ENCODE results near the gene DVL2.

Gene DVL2

DNA sequence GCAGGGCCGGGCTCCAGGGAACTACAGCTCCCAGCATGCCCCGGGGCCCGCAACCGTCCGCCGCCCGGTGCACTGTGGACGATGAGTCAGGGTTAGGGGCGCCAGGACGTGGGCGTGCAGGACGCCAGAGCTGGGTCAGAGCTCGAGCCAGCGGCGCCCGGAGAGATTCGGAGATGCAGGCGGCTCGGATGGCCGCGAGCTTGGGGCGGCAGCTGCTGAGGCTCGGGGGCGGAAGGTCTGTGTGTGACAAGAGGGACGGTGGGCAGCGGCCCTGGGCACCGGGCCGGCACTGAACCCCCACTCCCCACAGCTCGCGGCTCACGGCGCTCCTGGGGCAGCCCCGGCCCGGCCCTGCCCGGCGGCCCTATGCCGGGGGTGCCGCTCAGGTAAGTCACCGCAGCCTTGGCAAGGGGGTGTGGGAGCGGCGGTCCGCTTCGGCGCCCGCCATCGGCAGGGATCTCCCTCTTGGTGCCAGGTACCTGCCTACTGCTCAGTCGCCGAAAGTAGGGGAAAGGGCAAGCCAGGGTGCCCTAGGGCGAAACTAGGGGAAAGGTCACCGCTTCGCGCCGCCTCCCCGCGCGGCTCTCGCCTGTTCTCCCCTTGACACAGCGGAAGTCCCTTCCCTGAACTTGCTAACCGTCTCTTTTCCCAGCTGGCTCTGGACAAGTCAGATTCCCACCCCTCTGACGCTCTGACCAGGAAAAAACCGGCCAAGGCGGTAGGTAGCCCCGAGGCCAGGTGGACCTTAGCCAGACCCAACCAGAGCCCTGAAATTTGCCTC is 14.3 kb downstream of the DVL2 start, which contains the start of the genes ACADVL and DLG4:
Gene ACADVL, plus strand, starts transcription at position 127 of the 781 bp plus-strand sequence. Its CDS starts 47 bp downstream, at position 174.
Gene DLG4, minus strand, starts transcription at position 25 of the 781 bp plus-strand sequence.
- peak; percentile 71 to 80 (median 74) for DNase-seq (ENCODE audit: low read depth in 2 of 3, low spot score in 1 of 3)

DNA sequence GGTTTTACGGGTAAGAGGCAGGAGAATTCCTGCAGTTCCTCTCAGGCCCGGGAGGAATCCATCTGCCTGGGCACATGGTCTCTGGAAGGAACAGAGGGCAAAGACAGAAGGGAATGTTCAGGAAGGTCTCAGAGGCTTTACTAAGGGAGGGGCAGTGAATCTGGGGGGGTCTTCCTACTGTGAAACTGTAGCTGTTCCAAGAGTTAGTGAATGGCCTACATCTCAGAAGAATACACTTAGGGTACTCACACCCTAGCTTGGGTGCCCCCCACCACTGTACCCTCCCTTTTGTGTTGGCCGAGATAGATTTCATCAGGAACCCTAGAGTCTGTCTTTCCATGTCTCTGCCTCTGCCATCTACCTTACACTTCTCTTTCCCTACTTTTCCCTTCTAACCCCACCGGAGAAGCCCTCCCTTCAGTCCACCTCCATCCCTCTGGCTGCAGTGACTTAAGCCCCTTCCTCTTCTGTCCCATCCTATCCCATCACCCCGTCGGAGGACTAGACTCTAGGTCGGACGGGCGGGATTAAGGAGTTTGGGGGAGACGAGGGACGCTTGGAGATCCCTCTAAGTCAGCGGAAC is 15.0 kb downstream of the DVL2 start:
- no peak for DNase-seq (ENCODE audit: low read depth in 2 of 3, low spot score in 1 of 3)

DNA sequence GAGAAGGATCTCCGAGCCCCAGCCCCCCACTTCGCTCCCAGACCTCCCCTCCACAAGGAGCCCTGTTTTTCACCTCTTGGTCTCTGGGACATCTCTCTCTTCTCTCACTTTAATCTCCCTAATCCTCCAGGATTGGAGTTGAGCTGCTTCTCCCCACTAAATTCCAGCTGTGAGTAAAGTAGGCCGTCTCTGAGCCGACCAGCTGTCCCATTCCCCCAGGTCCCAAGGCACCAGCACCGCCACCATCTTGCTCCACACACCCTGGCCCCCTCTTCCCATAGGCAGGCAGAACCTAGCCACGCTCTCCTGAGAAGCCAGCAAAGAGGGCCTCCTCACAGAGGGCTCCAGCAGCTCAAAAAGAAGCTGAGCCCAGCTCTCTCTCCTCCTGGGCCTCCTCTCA is 15.6 kb downstream of the DVL2 start:
- DNase-seq (ENCODE audit: low read depth in 2 of 3, low spot score in 1 of 3): no peak

DNA sequence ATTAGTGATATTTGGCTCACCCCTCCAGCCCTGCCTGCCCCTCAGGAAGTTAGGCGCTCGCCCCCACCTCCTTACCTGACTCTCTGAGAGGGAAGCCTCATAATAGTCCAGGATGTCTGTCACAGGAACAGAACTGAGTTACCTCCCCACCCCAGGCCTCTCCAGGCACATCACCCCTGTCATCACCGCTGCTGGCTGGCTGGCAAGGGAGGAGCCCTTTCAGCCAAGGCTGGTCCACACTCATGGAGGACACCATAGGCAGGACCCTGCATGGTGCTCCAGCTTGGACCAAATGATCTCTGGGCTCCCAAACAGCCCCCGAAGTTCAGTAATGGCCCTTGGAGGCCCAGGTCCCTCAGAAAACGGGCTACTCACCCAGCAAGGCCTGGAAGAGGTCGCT is 16.2 kb downstream of the DVL2 start:
- no peak for DNase-seq (ENCODE audit: low read depth in 2 of 3, low spot score in 1 of 3)

DNA sequence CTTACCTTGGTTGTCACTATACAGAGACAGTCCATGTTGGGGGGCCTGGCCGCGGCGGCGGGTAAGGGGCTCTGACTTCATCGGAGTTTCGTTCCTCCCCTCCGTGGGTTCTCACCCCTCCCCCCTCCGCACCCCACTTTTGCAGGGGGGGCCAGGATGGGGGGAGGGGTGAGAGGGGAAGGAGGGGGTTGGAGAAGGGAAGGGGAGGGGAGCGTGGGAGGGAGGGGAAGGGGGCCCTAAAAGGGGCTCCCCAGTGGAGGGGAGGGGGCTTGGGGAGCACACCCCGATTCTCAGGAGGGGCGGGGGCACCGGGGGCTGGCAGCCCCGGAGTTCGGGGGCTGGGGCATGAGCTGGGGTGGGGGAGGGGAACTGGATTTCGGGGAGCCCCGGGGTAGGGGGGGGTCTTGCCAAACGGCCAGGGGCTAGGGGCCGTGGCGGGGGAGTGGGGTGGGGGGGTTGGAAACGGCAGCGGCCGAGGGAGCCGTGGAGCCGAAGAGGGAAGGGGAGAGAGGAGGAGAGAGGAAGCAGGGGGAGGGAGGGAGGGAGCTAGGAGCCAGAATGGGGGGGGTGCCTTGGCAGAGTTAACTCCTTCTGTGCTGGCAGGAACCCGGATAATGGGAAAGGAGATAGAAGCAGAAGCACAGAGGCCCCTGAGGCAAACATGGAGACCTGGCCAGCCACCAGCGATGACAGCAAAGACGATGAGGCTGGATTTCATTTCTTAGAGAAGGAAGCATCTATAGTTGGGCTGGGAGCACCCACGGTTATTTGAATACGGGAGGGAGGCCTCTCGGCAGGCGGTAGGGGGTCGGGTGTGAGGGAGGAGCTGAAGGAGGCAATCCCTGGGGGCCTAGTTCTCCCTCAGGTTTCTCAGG is 17.0 kb downstream of the DVL2 start:
- DNase-seq (ENCODE audit: low read depth in 2 of 3, low spot score in 1 of 3): no peak

DNA sequence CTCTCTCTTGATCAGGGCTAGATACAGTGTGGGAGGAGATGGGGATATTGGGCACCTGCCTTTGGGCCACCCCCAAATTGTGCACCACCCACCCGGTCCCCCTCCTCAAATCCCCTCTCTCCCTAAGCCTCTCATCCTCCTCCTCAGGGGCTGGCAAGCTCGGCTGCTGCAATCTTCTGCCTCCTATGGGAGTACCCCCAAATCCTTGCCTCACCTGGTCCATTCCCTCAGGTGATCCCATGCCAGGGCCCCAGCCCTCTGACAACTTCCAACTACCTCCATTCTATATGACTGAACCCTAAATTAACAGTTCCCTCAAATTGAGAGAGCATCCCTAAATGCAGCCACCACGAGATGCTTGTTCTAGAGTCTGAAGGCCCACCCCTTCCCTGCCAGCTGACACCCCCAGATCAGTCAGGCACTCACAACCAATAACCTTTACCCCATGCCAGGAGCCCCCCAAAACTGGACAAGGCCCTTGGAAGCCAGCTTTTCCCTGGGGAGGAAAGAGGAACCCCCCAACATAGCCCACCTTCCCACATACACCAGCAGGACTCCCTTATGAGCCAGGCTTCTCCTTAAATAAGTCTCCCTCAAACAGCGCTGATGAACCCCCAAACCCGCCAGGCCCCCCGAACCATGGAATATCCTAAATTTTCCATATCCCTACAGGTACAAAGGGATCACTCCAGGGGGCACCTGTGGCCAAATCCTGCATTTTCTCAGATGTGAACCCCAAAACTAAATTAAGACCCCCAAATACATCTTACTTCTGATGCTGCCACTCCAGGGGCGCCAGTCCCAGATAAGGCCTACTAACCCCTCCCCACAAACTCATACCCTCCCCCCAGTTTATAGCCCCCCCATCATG is 17.8 kb downstream of the DVL2 start:
- no peak for DNase-seq (ENCODE audit: low read depth in 2 of 3, low spot score in 1 of 3)

DNA sequence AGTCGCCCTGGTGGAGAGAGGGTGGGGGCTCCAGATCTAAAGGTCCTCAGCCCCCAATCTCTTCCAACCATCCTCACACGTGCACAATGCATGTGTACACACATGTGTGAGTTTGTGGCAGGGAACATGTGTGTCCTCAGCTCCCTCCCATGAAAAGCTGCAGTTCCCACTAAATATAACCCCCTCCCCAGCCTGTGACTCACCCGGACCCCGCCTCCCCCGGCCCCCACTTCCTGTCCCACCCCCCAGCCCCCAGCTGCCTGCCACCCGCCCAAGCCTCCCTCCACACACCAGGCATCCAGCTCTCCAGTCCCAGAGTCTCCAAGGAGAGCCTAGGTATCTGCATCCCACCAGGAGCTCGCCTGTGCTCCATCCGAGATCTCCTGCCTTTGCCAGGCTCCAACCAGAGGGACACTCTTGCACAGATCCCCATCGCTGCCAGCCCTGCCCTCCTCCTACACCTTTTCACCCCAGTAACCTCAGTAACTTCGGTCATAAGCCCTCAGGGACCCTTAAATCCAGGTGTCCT is 18.6 kb downstream of the DVL2 start:
- DNase-seq (ENCODE audit: low read depth in 2 of 3, low spot score in 1 of 3): no peak

DNA sequence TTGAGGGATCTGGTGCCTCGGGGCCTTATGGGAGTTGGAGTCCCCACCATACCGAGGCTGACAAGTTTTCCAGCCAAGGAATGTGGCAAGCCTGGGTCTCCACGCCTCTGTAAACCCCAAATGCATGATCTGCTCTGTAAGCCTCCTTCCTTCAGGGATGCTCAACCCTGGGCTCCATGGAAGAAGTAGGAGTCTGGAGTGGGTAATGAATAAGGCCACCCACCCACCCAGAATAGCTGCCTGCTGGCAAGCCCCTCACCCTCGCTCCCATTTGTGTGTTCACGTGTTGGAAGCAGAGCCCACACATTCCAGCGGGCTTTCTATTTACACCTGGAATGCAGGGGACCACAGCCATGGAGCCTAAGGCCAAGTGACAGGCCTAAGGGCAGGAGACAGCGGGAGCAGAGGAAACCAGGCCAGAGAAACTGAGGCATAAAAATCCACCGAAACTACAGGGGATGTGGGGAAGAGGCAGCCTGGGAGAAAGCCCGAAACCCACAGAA is 19.1 kb downstream of the DVL2 start:
- no peak for DNase-seq (ENCODE audit: low read depth in 2 of 3, low spot score in 1 of 3)

DNA sequence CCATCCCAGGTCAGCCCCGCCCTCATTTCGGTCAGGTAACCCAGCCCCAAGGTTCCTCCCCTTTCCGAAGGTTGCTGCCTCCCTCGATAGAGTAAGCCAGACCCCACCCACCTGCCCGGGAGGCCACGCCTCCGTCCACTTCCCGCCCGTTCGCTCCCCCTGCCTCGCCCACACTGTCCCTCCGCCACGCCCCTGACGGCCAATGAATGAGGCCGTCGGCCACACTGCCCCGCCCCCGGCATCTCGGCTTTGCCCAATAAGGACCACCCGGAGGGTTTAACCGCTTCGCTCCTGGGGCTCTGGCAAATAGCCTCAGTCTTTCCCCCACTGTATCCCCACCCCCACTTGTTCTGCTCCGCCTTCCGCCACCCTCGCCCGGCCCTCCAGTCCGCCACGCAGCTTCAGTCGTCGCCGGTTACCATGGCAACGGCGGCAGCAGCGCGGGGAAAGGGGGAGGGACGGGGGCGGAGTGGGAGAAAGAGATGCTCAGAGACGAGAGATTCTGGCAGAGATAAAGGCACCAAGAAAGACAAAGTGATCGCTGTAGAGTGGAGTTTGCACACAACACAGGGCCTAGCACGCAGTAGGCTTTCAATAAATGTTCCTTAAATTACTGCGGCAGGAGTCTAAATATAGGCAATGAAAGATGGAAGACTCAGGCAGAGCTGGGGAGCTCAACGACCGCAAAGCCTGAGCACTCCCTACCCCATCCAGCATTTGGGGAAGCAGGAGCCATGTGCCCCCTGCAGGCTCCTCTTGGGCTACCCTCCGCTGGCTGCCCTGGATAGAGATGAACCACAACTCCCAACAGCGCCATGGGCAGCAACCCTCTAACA is 19.8 kb downstream of the DVL2 start:
- peak; percentile 99 to 100 (median 100) for DNase-seq (ENCODE audit: low read depth in 2 of 3, low spot score in 1 of 3)

DNA sequence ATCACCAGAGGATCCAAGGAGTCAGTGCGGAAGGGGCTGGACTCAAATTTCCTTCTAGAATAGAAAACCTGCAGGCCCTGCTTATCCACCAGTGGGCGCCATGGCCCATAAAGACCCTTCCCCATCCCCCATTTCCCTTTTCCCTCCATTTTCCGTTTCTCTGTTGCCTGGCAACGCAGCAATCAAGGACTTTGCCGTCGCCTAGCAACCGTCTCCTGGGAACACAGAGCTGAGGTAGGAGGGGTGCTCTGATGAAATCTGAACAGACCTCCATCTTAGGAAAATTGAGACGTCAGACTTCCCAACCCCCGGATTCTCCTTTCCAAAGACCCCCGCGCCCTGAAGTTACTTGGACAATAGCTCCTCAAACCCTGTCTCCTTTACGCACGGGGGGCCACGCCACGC is 20.4 kb downstream of the DVL2 start:
- DNase-seq (ENCODE audit: low read depth in 2 of 3, low spot score in 1 of 3): peak in 2 of 3 donors; percentile 51 to 61

DNA sequence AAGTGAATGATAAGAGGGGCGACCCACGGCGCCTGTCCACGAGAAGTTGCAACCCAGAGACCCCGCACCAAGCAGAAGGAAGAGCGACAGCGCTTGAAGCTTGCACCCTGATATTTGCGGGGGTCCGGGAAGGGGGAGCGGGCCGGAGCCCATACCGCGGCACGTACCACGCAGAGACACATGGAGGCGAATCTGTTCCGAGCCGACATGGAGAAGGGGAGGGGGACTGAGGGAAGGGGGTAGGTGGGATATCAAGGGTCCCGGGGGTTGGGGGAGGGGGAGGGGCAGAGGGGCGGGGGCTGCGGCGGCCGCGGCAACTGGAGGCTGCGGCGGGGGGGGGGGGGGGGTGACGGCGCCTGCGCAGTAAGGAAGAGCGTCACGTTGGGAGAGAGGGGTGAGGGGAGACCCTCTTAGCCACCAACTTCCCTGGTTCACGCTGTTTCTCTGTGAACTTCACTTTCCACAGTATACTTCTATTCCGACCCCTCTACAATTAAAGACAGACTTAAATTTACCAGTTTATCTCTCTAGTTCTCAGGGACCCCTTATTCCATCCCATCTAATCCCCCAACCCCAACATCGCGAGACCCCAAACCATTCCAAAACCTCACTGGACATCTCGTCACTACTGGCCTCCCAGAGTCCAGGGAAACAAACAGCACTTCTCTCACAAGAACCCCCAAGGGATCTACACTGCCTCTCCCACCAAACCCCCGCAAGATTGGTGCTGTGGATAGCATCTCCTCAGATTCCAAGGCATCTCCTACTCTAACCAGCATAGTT is 22.6 kb downstream of the DVL2 start:
- DNase-seq (ENCODE audit: low read depth in 2 of 3, low spot score in 1 of 3): no peak

DNA sequence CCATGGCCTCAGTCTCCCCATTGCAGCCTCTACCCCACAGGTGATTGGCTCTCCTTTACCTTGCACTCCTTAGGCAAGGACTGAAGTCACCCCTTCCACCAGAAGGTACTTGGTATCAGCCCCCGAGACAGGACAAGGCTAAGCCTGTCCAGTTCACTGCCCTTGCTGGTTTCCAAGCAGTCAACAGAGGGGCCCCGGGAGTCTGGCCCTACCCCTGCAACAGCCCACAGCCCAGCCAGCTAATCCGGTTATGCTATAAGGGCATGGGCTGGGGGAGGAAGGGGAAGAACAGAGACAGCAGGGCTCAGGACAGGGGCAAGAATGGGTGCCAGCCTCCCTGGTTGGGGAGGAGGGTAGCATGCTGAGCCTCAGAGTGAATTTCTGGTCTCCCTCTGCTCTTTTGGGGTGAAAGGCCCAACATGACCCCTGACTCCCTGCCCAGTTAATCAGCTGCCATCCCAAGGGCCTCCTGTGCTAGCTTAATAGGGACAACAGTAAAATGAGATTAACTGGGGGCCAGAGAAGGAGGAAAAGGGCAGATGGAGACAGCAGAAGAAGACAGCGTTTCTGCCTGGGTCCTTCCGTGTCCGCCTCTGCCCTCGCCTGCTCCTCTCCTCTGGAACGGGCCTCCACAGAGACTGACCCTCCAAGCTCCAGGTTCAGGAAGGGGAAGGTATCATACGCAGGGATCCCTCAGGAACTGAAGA is 25.4 kb downstream of the DVL2 start:
- no peak for DNase-seq (ENCODE audit: low read depth in 2 of 3, low spot score in 1 of 3)

DNA sequence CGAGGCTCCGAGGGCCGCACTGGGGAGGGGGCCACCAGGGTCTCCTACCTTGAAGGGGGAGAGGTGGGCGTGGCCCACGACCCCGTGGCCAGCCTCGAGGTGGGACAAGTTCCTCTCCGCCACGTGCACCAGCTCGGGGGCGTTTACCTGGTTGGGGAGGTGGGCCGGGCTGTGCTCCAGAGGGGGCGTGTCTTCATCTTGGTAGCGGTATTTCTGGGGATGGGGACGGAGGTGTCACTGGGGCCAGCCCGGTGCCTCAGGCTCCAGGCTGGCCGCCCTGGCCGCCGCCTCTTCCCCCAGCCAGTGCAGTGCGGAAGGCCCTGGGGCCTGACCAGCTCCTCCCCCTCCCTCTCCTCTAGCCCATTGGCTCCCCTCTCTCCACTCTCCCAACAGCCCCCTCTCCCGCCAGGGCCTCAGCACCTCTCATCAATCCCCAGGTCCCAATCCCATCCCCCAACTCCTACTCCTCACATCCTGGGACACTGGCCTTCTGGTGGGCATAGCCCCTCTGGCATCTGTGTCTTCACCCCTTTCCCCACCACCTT is 26.2 kb downstream of the DVL2 start:
- no peak for DNase-seq (ENCODE audit: low read depth in 2 of 3, low spot score in 1 of 3)

DNA sequence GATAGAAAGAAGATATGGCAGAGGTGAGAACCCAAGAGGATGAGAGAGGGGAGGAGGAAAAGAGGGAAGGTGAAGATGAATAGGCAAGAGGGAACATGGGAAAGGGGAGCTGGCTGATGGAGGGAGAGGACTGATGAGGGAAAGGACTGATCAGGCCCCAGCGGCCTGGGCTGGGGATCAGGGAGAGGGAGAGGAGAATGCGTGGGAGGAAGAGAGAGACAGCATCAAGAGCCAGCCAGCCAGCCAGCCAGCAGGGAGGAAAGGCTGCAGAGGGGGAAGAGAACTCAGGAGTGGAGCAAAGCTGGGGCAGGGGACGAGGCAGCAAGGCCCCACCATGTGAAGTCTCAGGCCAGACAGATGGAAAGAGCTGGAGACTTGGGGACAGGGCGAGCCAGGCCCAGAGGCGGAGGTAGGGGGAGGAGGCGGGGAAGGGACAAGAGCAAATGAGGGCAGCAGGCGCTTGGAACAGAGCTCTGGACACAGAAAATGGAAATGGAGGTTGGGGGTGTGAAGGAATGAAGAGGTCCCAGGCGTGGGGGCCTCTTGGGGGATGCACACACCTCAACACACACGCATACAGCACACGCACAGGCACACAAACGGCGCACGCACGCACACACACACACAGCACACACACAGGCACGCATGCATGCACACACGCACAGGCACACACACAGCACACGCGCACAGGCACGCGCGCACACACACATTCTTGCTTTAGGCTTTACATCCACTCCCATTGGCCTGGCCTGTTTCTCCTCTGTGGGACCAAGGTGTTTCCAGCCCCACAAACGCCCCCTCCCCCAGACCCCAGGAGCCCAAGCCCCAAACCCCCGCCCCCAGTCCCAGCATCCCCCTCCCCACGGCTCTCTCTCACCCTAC is 27.0 kb downstream of the DVL2 start:
- DNase-seq (ENCODE audit: low read depth in 2 of 3, low spot score in 1 of 3): no peak

DNA sequence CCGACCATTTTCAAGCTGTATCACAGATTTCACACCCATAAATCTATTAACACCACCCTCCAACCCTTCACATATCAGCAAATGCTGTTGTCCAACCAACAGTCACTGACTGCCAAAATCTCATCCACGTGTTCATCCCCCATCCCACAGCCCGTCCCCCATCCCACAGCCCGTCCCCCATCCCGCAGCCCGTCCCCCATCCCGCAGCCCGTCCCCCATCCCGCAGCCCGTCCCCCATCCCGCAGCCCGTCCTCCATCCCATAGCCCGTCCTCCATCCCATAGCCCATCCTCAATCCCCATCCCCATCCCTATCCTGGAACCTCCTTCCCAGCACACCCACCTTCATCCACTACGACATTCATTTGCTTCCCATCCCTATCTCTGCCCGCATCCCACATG is 28.8 kb downstream of the DVL2 start:
- DNase-seq (ENCODE audit: low read depth in 2 of 3, low spot score in 1 of 3): no peak

DNA sequence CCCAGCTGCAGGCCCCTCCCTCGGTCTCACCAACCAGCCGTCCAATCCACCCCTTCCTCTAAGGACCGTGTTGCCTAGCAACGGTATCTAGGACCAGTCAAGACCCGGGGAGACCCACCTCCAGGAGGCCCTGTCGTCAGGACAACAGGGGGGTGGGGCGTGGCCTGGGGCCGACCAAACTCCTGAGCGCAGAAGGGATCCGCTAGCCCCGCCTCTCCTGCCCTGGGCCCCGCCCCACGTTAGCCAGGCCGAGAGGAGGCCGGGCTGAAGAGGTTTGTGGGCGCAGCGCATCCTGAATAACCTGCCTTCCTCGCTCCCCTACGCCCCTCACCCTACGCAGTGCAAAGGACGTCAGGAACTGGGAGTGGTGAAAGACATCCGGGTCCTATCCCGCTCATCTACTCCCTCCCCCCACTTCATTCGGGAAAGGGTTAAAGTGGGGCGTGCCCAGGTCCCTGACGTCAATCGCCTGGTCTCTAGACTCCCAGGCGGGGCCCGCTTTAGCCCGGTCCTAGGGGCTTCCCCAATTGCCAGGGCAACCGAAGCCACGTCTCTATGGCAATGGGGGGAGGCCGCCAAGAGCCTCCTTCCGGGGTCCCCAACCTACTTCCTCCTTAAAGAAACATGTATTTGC is 29.4 kb downstream of the DVL2 start:
- peak; percentile 79 to 89 (median 89) for DNase-seq (ENCODE audit: low read depth in 2 of 3, low spot score in 1 of 3)

All from stimulated activated CD4-positive, alpha-beta T cell treated with anti-CD3 and anti-CD28 coated beads, Interleukin-12 subunit alpha, Interleukin-12 subunit beta, amount 100 ng/mL, for 48 hours (primary cell).